Neural cell (in vitro differentiated cells): ENCODE data around the gene UBE2E1. TPM values are rescaled to one million over a fixed set of nuclear protein-coding genes. Genes with fewer than 3 reads are reported as not detected.

Experiments used
- H2AFZ ChIP-seq: fragments of 200-600, 300-800 bp; sonication (generic), shearing (Covaris generic); 2 replicates; pipeline ENCODE4 v1.6.0; 2014; ENCODE audit warnings: low read depth, mild to moderate bottlenecking, antibody characterized with exemption, low read length, moderate library complexity
- H3F3A ChIP-seq: fragments of 200-600 bp; shearing (Covaris generic); 2 replicates; pipeline ENCODE4 v1.6.1; 2016; ENCODE audit warnings: mild to moderate bottlenecking, moderate library complexity, mixed read lengths, antibody characterized with exemption, low read length; ENCODE audit not compliant: insufficient read depth, poor library complexity, severe bottlenecking
- H3K27ac ChIP-seq: fragments of 200-600, 300-800 bp; sonication (generic), shearing (Covaris generic); 2 replicates; pipeline ENCODE4 v1.5.1; 2014; ENCODE audit warnings: mild to moderate bottlenecking, low read length, moderate library complexity
- H3K27me3 ChIP-seq: fragments of 300-800, 200-600 bp; sonication (generic), shearing (Covaris generic); 2 replicates; pipeline ENCODE4 v1.6.0; 2014; ENCODE audit warnings: mild to moderate bottlenecking, low read depth, low read length, moderate library complexity; ENCODE audit not compliant: insufficient read depth
- H3K36me3 ChIP-seq: fragments of 300-800, 200-600 bp; sonication (generic), shearing (Covaris generic); 2 replicates; pipeline ENCODE4 v1.5.1; 2014; ENCODE audit warnings: mild to moderate bottlenecking, antibody characterized with exemption, low read length, moderate library complexity; ENCODE audit not compliant: insufficient read depth
- H3K4me2 ChIP-seq: fragments of 300-800, 200-600 bp; sonication (generic), shearing (Covaris generic); 2 replicates; pipeline ENCODE4 v1.6.0; 2014; ENCODE audit warnings: mild to moderate bottlenecking, low read length
- H3K4me3 ChIP-seq: fragments of 300-800, 200-600 bp; sonication (generic), shearing (Covaris generic); 2 replicates; pipeline ENCODE4 v1.5.1; 2014; ENCODE audit warnings: mild to moderate bottlenecking, low read length, moderate library complexity
- H3K79me2 ChIP-seq: fragments of 200-600 bp; shearing (Covaris generic); replicated peaks from 2 replicates; pipeline ENCODE4 v1.6.0; 2014; ENCODE audit warnings: mild to moderate bottlenecking, low read length, moderate library complexity; ENCODE audit not compliant: insufficient read depth
- H3K9ac ChIP-seq: fragments of 300-800, 200-600 bp; sonication (generic), shearing (Covaris generic); 2 replicates; pipeline ENCODE4 v1.6.1; 2016; ENCODE audit warnings: mild to moderate bottlenecking, low read length, mixed read lengths
- H3K9me2 ChIP-seq: fragments of 200-600 bp; shearing (Covaris generic); 2 replicates; pipeline ENCODE4 v1.6.1; 2016; ENCODE audit warnings: mild to moderate bottlenecking, low read length, mixed read lengths; ENCODE audit not compliant: insufficient read depth
- H3K9me3 ChIP-seq: fragments of 200-600, 300-800 bp; sonication (generic), shearing (Covaris generic); 2 replicates; pipeline ENCODE4 v1.6.1; 2016; ENCODE audit warnings: mild to moderate bottlenecking, mixed run types, low read length, moderate library complexity, mixed read lengths
- H4K20me1 ChIP-seq: fragments of 200-600 bp; shearing (Covaris generic); 2 replicates; pipeline ENCODE4 v1.6.1; 2016; ENCODE audit warnings: mild to moderate bottlenecking, mixed run types; ENCODE audit not compliant: insufficient read depth
- CTCF ChIP-seq: fragments of 450-650 bp; IDR thresholded peaks from 2 replicates; pipeline ENCODE4 v1.5.1; 2014; ENCODE audit warnings: antibody characterized with exemption, mild to moderate bottlenecking, moderate library complexity; ENCODE audit not compliant: poor library complexity, severe bottlenecking
- EP300 ChIP-seq: fragments of 450-650 bp; conservative IDR thresholded peaks from 2 replicates; pipeline ENCODE4 v1.6.1; 2014; ENCODE audit warnings: antibody characterized with exemption, mild to moderate bottlenecking, moderate library complexity; ENCODE audit not compliant: poor library complexity, severe bottlenecking
- EZH2 ChIP-seq: fragments of 200-600, 300-800 bp; shearing (Covaris generic), sonication (generic); IDR thresholded peaks from 2 replicates; pipeline ENCODE4 v1.6.1; 2014; ENCODE audit warnings: antibody characterized with exemption, low read length, borderline replicate concordance, mild to moderate bottlenecking; ENCODE audit not compliant: insufficient read depth, poor library complexity, severe bottlenecking
- MXI1 ChIP-seq: fragments of 450-650 bp; conservative IDR thresholded peaks from 2 replicates; pipeline ENCODE4 v1.6.1; 2014; ENCODE audit warnings: antibody characterized with exemption, mild to moderate bottlenecking; ENCODE audit not compliant: poor library complexity, severe bottlenecking
- POLR2AphosphoS5 ChIP-seq: IDR thresholded peaks from 2 replicates; pipeline ENCODE4 v1.6.1; 2012
- RAD21 ChIP-seq: fragments of 450-650 bp; conservative IDR thresholded peaks from 2 replicates; pipeline ENCODE4 v1.6.1; 2014; ENCODE audit warnings: antibody characterized with exemption, mild to moderate bottlenecking, moderate library complexity
- REST ChIP-seq: IDR thresholded peaks from 2 replicates; pipeline ENCODE4 v1.6.1; 2012; ENCODE audit warnings: borderline replicate concordance
- SMC3 ChIP-seq: fragments of 450-650 bp; conservative IDR thresholded peaks from 2 replicates; pipeline ENCODE4 v1.6.1; 2014; ENCODE audit warnings: antibody characterized with exemption, mild to moderate bottlenecking, moderate library complexity; ENCODE audit not compliant: poor library complexity
- TAF1 ChIP-seq: IDR thresholded peaks from 2 replicates; pipeline ENCODE4 v1.6.1; 2012; ENCODE audit warnings: low read depth
- polyA plus RNA-seq: library from polyadenylated mRNA; depleted of rRNA; stranded (reverse); fragments of >200 nt; gene quantifications from 2 replicates; pipeline ENCODE4 v1.2.3, GENCODE V29; 2014

UBE2E1 gene
- polyA plus RNA-seq, 1 donor from 2014 or later, result 157 TPM

GRCh38 chr3:23796518-23796917 lies 9.2 kb upstream of the UBE2E1 start:
- Histone ChIP-seq H3K9me3 (no peaks in the 10 kb centered on the region), H3K27ac (no peak overlapping the region), H3K79me2 (no peaks in the 10 kb centered on the region), H2AFZ (no peak overlapping the region), H3K36me3 (no peaks in the 10 kb centered on the region), H3K4me3 (no peak overlapping the region), H3K27me3 (no peaks in the 10 kb centered on the region), H3K9me2 (no peaks in the 10 kb centered on the region), H3F3A (no peaks in the 10 kb centered on the region), H3K9ac (no peak overlapping the region), H4K20me1 (no peaks in the 10 kb centered on the region), H3K4me2 (no peak overlapping the region)
- TF ChIP-seq SMC3, result no peak

GRCh38 chr3:23797491-23797890 lies 8.3 kb upstream of the UBE2E1 start:
- Histone ChIP-seq H3F3A (no peaks in the 10 kb centered on the region), H3K9me2 (no peaks in the 10 kb centered on the region), H3K36me3 (no peaks in the 10 kb centered on the region), H2AFZ (no peak overlapping the region), H3K4me2 (no peak overlapping the region), H3K79me2 (no peaks in the 10 kb centered on the region), H3K4me3 (no peak overlapping the region), H3K9ac (no peak overlapping the region), H3K27me3 (no peaks in the 10 kb centered on the region), H3K27ac (no peak overlapping the region), H3K9me3 (no peaks in the 10 kb centered on the region), H4K20me1 (no peaks in the 10 kb centered on the region)
- TF ChIP-seq POLR2AphosphoS5 (no peak), EP300 (no peak), CTCF (no peak), RAD21 (no peak), TAF1 (no peak), REST (no peak)

GRCh38 chr3:23798456-23798855 lies 7.3 kb upstream of the UBE2E1 start:
- Histone ChIP-seq H3K27me3 (no peaks in the 10 kb centered on the region), H3K9ac (no peak overlapping the region)

More at GRCh38 chr3:23798456-23798855, 7.3 kb upstream of the UBE2E1 start:
- Histone ChIP-seq H3K79me2 (no peaks in the 10 kb centered on the region), H3K9me2 (no peaks in the 10 kb centered on the region), H3K4me3 (no peak overlapping the region), H3F3A (no peaks in the 10 kb centered on the region), H4K20me1 (no peaks in the 10 kb centered on the region), H3K36me3 (no peaks in the 10 kb centered on the region), H3K9me3 (no peaks in the 10 kb centered on the region), H2AFZ (no peak overlapping the region), H3K4me2 (no peak overlapping the region), H3K27ac (no peak overlapping the region)
- TF ChIP-seq SMC3 (no peak), TAF1 (no peak), EZH2 (no peak), MXI1 (no peak), EP300 (no peak), RAD21 (no peak), CTCF (no peak), REST (no peak), POLR2AphosphoS5 (no peak)
